HG02798 (cell line): ENCODE data around the gene RUNX3.

Experiments
- ATAC-seq: cut with Tn5 transposase; IDR thresholded peaks from one replicate; pipeline ENCODE4 v1.9.1; 2021; ENCODE audit warnings: mild to moderate bottlenecking; ENCODE audit not compliant: unreplicated experiment, poor library complexity

The RUNX3 gene

GRCh38 chr1:24870551-24871195 is 59.4 kb downstream of the RUNX3 start:
- no peak for ATAC-seq

GRCh38 chr1:24868016-24868875 is 61.8 kb downstream of the RUNX3 start:
- no peak for ATAC-seq

GRCh38 chr1:24867084-24867870 is 62.8 kb downstream of the RUNX3 start:
- no peak for ATAC-seq

- ATAC-seq = no peak
Measured at GRCh38 chr1:24866211-24867083, 63.6 kb downstream of the RUNX3 start.

DNA sequence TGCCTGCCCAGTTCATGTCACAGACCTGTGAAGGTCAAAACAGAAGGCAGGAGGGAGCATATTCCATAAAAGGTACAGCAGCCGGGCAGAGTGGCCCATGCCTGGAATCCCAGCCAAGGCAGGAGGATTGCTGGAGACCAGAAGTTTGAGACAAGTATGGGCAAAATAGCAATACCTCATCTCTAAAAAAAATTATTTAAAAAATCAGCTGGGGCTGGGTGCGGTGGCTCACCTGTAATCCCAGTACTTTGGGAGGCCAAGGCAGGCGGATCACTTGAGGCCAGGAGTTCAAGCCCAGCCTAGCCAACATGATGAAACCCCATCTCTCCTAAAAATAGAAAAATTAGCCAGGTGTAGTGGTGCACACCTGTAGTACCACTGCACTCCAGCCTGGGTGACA is 64.5 kb downstream of the RUNX3 start:
- no peak for ATAC-seq

GRCh38 chr1:24865168-24865567 is 64.9 kb downstream of the RUNX3 start:
- no peak for ATAC-seq

- no peak for ATAC-seq
Measured at GRCh38 chr1:24864370-24864777, 65.7 kb downstream of the RUNX3 start.

DNA sequence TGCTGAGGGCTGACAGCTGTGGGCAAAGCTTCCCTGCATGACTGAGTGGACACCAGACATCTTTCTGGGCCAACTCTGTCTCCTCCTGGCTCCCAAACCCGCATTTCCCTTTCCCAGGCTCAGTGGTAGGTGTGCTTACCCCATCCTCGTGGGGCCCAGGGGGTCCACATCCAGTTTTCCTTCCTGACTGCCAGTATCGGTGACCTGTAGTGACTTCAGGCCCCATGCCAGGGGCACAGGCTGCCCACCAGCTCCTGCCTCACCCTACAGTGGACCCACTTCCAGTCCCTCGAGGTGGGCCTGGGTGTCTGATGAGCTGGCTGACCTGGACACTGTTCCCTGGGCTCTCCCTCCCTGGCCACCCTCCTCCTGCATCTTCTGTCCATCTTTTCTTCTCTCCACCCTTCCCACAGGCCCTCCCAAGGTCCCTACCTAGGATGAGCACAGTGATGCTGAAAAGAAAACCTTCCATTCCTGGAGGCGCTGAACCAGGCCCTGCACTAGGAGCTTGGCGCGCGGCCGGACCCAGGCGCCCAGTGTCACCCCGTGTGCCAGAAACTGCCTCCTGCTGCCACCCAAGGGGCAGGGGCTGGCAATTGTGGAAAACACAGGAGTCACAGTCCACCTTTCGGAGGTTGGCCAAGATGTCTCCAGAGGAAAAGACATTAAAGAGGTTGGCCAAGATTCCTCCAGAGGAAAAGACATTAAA is 67.1 kb downstream of the RUNX3 start:
- no peak for ATAC-seq

DNA sequence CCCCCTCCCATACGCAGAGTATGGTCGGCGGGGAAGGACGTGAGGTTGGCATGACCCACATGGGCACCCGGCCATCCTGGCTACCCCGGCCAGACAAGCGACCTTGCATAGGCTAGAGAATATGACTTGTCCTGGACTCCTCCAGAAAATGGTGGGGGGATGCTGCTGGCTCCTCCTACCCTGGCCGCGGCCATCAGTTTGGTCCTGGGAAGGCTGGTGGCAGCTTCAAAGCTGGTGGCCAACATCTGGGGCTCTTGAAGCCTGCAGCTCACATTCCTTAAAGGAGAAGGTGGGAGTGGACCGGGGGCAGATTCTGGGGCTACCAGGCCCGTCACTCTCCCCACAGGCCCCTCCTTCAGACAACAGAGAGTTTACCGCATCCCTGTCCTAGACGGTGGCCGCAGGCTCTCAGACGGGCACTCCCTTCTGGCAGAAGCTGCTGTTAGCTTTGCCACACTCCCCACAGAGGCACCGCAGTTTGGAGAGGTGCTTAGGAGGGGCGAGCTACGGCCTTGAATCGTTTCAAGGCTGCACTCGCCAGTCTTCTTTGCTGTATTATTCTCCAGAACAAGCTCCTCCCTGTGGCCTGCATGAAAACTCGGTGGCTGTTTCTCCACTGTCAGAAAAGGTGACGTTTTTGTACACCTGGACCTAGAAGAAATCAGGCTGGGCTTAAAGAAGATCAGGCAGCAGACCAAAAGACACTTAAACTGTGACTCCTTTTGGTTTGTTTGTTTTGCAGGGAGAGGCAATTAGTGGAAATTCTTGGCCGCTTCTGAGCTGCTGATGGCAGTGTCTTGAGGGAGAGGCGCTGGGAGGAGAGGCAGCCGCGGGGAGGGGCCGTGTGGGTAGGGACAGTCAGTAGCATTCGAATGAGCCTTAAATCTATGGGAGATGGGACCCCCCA is 68.0 kb downstream of the RUNX3 start:
- no peak for ATAC-seq

DNA sequence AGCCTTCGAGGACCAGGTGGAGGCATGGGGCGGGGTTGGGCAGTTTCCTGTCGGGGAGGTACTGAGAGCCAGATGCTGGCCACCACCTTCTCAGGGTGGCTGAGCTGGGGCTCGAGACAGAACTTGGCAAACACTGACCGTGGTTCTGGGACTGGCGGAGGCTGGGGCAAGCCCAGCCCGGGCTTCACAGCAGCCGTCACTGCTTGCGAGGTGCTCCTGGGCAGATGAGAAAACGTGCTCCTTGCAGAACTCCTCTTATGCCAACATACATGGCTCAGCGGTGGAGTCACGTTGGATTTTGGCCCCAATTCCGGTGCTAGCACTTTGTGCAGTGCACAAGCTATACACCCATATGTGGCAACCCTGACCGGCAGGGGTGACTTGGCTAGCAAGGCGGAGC is 69.2 kb downstream of the RUNX3 start:
- no peak for ATAC-seq

- no peak for ATAC-seq
Measured at GRCh38 chr1:24859063-24860010, 70.7 kb downstream of the RUNX3 start.

DNA sequence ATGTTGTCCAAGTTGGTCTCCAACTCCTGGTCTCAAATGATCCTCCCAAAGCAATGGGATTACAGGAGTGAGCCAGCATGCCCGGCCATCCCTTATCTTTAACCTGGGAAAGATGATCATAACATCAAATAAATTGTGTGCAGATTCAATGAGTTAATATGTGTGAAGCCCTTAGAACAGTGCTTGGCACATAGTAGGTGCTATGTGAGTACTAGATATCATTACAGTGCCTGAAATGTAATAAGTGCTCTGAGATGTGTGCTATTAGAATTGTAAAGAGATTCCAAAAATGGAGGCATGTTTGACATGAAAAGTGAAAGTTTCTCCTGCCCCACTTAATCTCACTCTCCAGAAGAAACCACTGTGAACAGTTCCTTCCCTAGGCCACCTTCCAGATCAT is 71.8 kb downstream of the RUNX3 start:
- no peak for ATAC-seq

DNA sequence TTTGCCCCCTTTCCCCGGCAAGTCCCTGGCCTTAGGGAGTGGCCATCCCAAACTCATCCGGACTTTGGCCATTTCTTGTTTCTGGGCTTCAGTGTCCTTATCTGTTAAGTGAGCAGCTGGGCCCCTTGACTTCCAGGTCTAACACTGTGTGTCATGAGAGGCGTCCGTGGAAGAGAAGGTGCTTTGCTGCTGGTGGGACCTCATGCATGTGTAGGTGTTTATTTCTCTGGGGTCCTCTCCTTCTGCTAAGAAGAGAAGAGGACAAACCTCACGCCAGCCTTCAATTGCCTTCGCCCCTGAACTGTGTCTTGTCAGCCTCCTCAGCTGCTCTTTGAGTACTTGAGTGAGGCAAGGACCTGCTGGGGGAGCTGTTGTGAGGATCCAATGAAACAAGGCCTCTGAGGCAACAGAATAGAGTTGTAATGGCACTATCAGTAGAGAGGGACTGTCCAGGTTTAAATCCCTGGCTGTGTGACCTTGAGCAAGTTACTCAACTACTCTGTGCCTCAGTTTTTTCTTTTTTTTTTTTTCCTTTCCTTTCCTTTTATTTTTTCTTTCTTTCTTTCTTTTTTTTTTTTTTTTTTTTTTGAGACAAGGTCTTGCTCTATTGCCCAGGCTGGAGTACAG is 72.5 kb downstream of the RUNX3 start:
- ATAC-seq = no peak

DNA sequence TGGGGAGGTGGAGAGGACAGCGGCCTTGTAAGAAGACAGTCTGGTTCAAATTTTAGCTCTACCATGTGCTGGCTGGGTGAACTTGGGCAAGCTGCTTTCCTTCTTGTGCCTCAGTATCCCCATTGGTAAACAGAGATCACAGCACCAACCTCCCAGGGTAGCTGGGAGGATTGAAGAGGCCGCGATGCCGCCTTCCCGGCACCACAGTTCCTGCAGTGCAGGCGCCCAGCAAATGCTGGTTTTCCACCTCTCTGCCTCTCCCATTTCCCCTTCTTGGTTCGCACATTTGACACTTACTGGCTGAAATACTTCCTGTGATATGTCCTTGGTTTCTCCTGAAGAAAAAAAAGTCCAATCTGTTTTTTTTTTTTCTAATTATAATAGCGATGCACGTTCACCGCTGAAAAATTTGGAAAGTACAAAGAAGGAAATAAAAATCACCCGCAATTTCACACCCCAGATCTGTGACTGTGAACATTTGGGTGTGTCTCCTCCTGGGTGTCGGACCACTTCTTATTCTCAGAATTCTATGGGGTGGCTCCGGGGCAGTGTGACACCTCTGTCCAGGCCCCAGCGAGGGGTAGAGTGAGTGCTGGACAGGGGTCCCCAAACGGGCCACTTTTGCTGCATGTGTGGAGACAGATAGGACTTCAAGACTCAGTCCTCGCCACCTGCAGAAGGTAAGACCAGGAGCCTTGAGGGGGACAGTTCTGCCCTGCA is 73.1 kb downstream of the RUNX3 start:
- ATAC-seq = no peak

- no peak for ATAC-seq
Measured at GRCh38 chr1:24855474-24855873, 74.6 kb downstream of the RUNX3 start.

GRCh38 chr1:24853649-24854048 is 76.4 kb downstream of the RUNX3 start:
- ATAC-seq = no peak
